ENCODE data around the gene TOMM22.

The TOMM22 gene

GRCh38 chr22:38699143-38699542, 17.4 kb downstream of the TOMM22 start (continued):
- no peak for TF ChIP-seq PATZ1 (CRISPR knock-in tag; IDR thresholded peaks at IDR 0.05; ENCODE audit: borderline replicate concordance)
- no peak for TF ChIP-seq CREB5 (CRISPR knock-in tag; IDR thresholded peaks at IDR 0.05; ENCODE audit: low read depth)
- no peak for TF ChIP-seq TCF4 (CRISPR knock-in tag; IDR thresholded peaks at IDR 0.05; ENCODE audit: borderline replicate concordance)
- no peak for TF ChIP-seq TSHZ2 (CRISPR knock-in tag; IDR thresholded peaks at IDR 0.05)
- no peak for TF ChIP-seq ZFP3 (CRISPR knock-in tag; IDR thresholded peaks at IDR 0.05)
- TF ChIP-seq ZNF565 (CRISPR knock-in tag; conservative IDR thresholded peaks at IDR 0.05; ENCODE audit: low read depth) = no peak

- TF ChIP-seq ARNTL (CRISPR knock-in tag; IDR thresholded peaks at IDR 0.05; ENCODE audit: borderline replicate concordance, low read depth) (no peak), POU6F1 (CRISPR knock-in tag; IDR thresholded peaks at IDR 0.05; ENCODE audit: borderline replicate concordance, low read depth) (no peak), ZNF8 (CRISPR knock-in tag; IDR thresholded peaks at IDR 0.05) (no peak), BACH2 (CRISPR knock-in tag; IDR thresholded peaks at IDR 0.05; ENCODE audit: borderline replicate concordance) (no peak), ZC3H10 (CRISPR knock-in tag; IDR thresholded peaks at IDR 0.05) (no peak), GLIS3 (CRISPR knock-in tag; IDR thresholded peaks at IDR 0.05) (no peak)
- ATAC-seq = peak; percentile 10; the same call in 1 of the 3 replicates
Observed at GRCh38 chr22:38699784-38700183, 18.0 kb downstream of the TOMM22 start.

GRCh38 chr22:38700270-38700788, 18.6 kb downstream of the TOMM22 start:
- ATAC-seq = peak; percentile 21
- TF ChIP-seq ZNF565 (CRISPR knock-in tag; conservative IDR thresholded peaks at IDR 0.05; ENCODE audit: low read depth) = no peak

GRCh38 chr22:38700789-38701628, 19.3 kb downstream of the TOMM22 start, which contains the start of gene JOSD1:
JOSD1 (minus strand) TSS chr22:38700943; CDS start chr22:38699987, 956 bp downstream.
- ATAC-seq = peak; percentile 5; the same call in 2 of the 3 replicates
- peak; percentile 69; the same call in 1 of the 2 replicates for TF ChIP-seq CSDC2 (CRISPR knock-in tag; IDR thresholded peaks at IDR 0.05)
- 0 out of 2 replicates have a peak, but pooled peaks have one; percentile 24 for TF ChIP-seq SNAI2 (CRISPR knock-in tag; IDR thresholded peaks at IDR 0.05)
- TF ChIP-seq PATZ1 (CRISPR knock-in tag; IDR thresholded peaks at IDR 0.05; ENCODE audit: borderline replicate concordance) = no peak
- TF ChIP-seq ISL1 (CRISPR knock-in tag; IDR thresholded peaks at IDR 0.05) = no peak
- TF ChIP-seq ZFP3 (CRISPR knock-in tag; IDR thresholded peaks at IDR 0.05) = 0 out of 2 replicates have a peak, but pooled peaks have one; percentile 58
- no peak for TF ChIP-seq BACH2 (CRISPR knock-in tag; IDR thresholded peaks at IDR 0.05; ENCODE audit: borderline replicate concordance)

All from SK-N-SH treated with all-trans-retinoic acid at 6 μM for 48 hours (cell line).